Esophagus squamous epithelium (tissue), 4 donors: ENCODE measurements around the gene MYBPC1.

ENCODE experiments used
- CTCF ChIP-seq, 6 experiments: fragments of 450-650 bp in 4 of 6; fragments of 200-600 bp in 2 of 6; sonication (generic) in 2 of 6; IDR thresholded peaks; one replicate each; pipeline ENCODE4 v1.5.1; 2016 to 2019; ENCODE audit warnings: antibody characterized with exemption in 6 of 6, mild to moderate bottlenecking in 4 of 6, moderate library complexity in 4 of 6
- POLR2A ChIP-seq, 4 donors: fragments of 450-650 bp; IDR thresholded peaks; one replicate each; pipeline ENCODE4 v1.6.1; 2017; ENCODE audit warnings: antibody characterized with exemption in 4 of 4, mild to moderate bottlenecking in 4 of 4, moderate library complexity in 3 of 4

GRCh38 chr12:101700299-101700820 lies 105.6 kb downstream of the MYBPC1 start:
- TF ChIP-seq CTCF (IDR thresholded peaks at IDR 0.05) (no peak), POLR2A (IDR thresholded peaks at IDR 0.05) (no peak)
